ENCODE measurements around the gene MED13L.

- TF ChIP-seq, protein P1, sequence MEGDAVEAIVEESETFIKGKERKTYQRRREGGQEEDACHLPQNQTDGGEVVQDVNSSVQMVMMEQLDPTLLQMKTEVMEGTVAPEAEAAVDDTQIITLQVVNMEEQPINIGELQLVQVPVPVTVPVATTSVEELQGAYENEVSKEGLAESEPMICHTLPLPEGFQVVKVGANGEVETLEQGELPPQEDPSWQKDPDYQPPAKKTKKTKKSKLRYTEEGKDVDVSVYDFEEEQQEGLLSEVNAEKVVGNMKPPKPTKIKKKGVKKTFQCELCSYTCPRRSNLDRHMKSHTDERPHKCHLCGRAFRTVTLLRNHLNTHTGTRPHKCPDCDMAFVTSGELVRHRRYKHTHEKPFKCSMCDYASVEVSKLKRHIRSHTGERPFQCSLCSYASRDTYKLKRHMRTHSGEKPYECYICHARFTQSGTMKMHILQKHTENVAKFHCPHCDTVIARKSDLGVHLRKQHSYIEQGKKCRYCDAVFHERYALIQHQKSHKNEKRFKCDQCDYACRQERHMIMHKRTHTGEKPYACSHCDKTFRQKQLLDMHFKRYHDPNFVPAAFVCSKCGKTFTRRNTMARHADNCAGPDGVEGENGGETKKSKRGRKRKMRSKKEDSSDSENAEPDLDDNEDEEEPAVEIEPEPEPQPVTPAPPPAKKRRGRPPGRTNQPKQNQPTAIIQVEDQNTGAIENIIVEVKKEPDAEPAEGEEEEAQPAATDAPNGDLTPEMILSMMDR (conservative IDR thresholded peaks at IDR 0.05; ENCODE audit: low read depth, low read length) = no peak
- TF ChIP-seq CEBPB (IDR thresholded peaks at IDR 0.05; ENCODE audit: low read depth, low read length) = no peak
- TF ChIP-seq SMC3 (IDR thresholded peaks at IDR 0.05; ENCODE audit: low read depth, low read length) = no peak
- TF ChIP-seq MAFK (IDR thresholded peaks at IDR 0.05; ENCODE audit: low read depth, low read length) = no peak
- no peak for TF ChIP-seq POLR2A (IDR thresholded peaks at IDR 0.05; ENCODE audit: low read depth, low read length)
- TF ChIP-seq CHD1 (IDR thresholded peaks at IDR 0.05; ENCODE audit: low read depth, low read length) = no peak
- TF ChIP-seq, protein P2, sequence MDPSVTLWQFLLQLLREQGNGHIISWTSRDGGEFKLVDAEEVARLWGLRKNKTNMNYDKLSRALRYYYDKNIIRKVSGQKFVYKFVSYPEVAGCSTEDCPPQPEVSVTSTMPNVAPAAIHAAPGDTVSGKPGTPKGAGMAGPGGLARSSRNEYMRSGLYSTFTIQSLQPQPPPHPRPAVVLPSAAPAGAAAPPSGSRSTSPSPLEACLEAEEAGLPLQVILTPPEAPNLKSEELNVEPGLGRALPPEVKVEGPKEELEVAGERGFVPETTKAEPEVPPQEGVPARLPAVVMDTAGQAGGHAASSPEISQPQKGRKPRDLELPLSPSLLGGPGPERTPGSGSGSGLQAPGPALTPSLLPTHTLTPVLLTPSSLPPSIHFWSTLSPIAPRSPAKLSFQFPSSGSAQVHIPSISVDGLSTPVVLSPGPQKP (IDR thresholded peaks at IDR 0.05; ENCODE audit: borderline replicate concordance, low read depth, low read length) = no peak
- TF ChIP-seq RFX5 (IDR thresholded peaks at IDR 0.05; ENCODE audit: low read depth, low read length) = no peak
- TF ChIP-seq FOS (IDR thresholded peaks at IDR 0.05; ENCODE audit: low read depth, low read length) = no peak
- TF ChIP-seq MAZ (IDR thresholded peaks at IDR 0.05; ENCODE audit: borderline replicate concordance, low read depth, low read length) = no peak
These were observed 61.3 kb downstream of the MED13L start for GRCh38 chr12:116216022-116216756.
